ENCODE data around the gene SYNM. TPM values are rescaled to one million over a fixed set of nuclear protein-coding genes. Genes with fewer than 3 reads are reported as not detected.

The SYNM gene
- total and polyA plus RNA-seq, 8 donors, result 2.0 to 4.5 (median 3.3) TPM

Other genes starting within 250 kb of the SYNM start
- gene PGPEP1L, start 97.3 kb upstream of the SYNM start, total RNA-seq, result under 1 TPM in 1 of 6 donors, not detected in 5; 0.12 TPM
- gene PGPEP1L, start 97.3 kb upstream of the SYNM start, polyA plus RNA-seq, result under 1 TPM in 1 of 2 donors, not detected in 1; 0.19 TPM
- gene TTC23, start 144.5 kb downstream of the SYNM start, total RNA-seq, result 10 to 100 TPM in 1 of 6 donors, 1 to 10 TPM in 5; 6.6 to 13.5 (median 8.2) TPM
- gene TTC23, start 144.5 kb downstream of the SYNM start, polyA plus RNA-seq, result 1 to 10 TPM; 5.5 to 7.4 TPM
- gene LRRC28, start 146.4 kb downstream of the SYNM start, total RNA-seq, result 10 to 100 TPM; 12.9 to 24.9 (median 16.8) TPM
- 1 to 10 TPM; 4.5 to 8.7 TPM for gene LRRC28, start 146.4 kb downstream of the SYNM start, polyA plus RNA-seq